Mesothelial cell of epicardium (in vitro differentiated cells): ENCODE measurements around the gene CDK5R2. TPM values are rescaled to one million over a fixed set of nuclear protein-coding genes. Genes with fewer than 3 reads are reported as not detected.

Experiments used
- DNase-seq, 2 experiments: peaks; one replicate each; pipeline ENCODE4 v3.0.0; 2021; ENCODE audit warnings: low spot score in 2 of 2; ENCODE audit not compliant: unreplicated experiment in 2 of 2
- H3K27ac Mint-ChIP-seq: 2 replicates; pipeline ENCODE4 v1.8.0; 2021; ENCODE audit warnings: mixed read lengths
- H3K27me3 Mint-ChIP-seq: 2 replicates; pipeline ENCODE4 v1.8.0; 2021; ENCODE audit warnings: low read depth, mixed read lengths
- H3K36me3 Mint-ChIP-seq: 2 replicates; pipeline ENCODE4 v1.8.0; 2021; ENCODE audit warnings: mixed read lengths
- H3K4me1 Mint-ChIP-seq: 2 replicates; pipeline ENCODE4 v1.8.0; 2021; ENCODE audit warnings: mixed read lengths
- H3K4me3 Mint-ChIP-seq: 2 replicates; pipeline ENCODE4 v1.8.0; 2021; ENCODE audit warnings: mild to moderate bottlenecking, moderate library complexity, mixed read lengths
- H3K9me3 Mint-ChIP-seq: 2 replicates; pipeline ENCODE4 v1.8.0; 2021; ENCODE audit warnings: mixed read lengths
- total RNA-seq: library from RNA; stranded (reverse); gene quantifications from 3 replicates; pipeline ENCODE4 v1.2.1, GENCODE V29; 2021
- TF ChIP-seq, protein P1 (sequence below): fragments of 200-600 bp; sonication (generic); IDR thresholded peaks from one replicate; pipeline ENCODE4 v1.5.0; 2021; ENCODE audit warnings: antibody characterized with exemption; ENCODE audit not compliant: unreplicated experiment

The CDK5R2 gene
- total RNA-seq, 1 donor from 2014 or later: 0.69 TPM

DNA sequence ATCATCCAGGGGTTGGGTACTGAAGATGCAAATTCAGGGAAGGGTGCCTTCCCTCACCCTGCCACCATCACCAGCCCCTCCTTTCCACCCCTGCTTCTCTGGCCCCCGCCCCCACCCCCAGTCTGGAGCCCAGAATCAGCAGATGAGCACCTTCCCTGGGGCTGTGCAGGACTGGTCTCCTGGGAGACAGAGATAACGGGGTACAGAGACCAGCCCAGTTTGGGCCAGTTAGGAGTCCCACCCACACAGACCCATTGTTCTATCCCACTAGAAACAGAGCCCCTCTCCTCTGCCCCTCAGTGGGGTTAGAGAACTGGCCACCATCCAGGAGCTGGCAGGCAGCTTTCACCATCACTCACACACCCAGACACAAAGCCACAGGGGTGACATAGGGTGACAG, 38.3 kb downstream of the CDK5R2 start:
- Mint-ChIP-seq H3K27me3 (peaks cover 94% of the 10 kb centered on the region), H3K4me3 (no peak overlapping the region), H3K36me3 (no peaks in the 10 kb centered on the region), H3K4me1 (peaks cover 16% of the 10 kb centered on the region), H3K27ac (no peak overlapping the region), H3K9me3 (no peaks in the 10 kb centered on the region)
- no peak for DNase-seq
- TF ChIP-seq, protein P1, sequence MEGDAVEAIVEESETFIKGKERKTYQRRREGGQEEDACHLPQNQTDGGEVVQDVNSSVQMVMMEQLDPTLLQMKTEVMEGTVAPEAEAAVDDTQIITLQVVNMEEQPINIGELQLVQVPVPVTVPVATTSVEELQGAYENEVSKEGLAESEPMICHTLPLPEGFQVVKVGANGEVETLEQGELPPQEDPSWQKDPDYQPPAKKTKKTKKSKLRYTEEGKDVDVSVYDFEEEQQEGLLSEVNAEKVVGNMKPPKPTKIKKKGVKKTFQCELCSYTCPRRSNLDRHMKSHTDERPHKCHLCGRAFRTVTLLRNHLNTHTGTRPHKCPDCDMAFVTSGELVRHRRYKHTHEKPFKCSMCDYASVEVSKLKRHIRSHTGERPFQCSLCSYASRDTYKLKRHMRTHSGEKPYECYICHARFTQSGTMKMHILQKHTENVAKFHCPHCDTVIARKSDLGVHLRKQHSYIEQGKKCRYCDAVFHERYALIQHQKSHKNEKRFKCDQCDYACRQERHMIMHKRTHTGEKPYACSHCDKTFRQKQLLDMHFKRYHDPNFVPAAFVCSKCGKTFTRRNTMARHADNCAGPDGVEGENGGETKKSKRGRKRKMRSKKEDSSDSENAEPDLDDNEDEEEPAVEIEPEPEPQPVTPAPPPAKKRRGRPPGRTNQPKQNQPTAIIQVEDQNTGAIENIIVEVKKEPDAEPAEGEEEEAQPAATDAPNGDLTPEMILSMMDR: no peak

DNA sequence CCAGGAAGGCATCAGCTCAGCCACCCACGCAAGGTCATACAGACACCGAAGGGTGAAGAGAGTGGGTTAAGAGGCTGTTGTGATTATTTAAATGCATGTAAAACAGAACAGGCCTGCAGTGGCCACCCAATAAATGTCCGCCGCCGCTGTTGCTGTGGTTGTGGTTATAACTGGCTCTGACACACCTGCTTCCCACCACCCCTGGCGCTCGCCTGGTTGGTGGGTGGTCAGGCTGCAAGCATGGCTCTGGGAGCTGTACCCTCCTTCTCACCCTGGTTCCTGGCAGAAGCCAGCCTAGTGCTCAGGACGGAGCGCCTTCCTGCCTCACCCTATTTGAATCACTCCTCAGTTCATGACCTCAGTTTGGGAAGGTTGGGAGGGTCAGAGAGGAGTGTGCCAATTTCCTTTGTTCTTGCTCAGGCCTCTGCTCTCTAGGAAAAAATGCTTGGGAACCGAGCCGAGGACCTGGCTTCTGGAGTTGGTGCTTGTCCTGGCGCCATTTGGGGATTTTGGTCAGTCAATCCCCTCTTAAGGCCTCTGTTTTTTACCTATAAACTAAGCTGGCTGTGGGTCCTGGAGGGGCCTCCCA, 39.0 kb downstream of the CDK5R2 start:
- no peak overlapping the region for H3K27ac Mint-ChIP-seq
- no peaks in the 10 kb centered on the region for H3K9me3 Mint-ChIP-seq
- peaks cover 96% of the 10 kb centered on the region for H3K27me3 Mint-ChIP-seq
- no peaks in the 10 kb centered on the region for H3K36me3 Mint-ChIP-seq
- H3K4me1 Mint-ChIP-seq: peaks cover 17% of the 10 kb centered on the region
- DNase-seq: no peak
- H3K4me3 Mint-ChIP-seq: no peak overlapping the region
- TF ChIP-seq, protein P1: no peak

DNA sequence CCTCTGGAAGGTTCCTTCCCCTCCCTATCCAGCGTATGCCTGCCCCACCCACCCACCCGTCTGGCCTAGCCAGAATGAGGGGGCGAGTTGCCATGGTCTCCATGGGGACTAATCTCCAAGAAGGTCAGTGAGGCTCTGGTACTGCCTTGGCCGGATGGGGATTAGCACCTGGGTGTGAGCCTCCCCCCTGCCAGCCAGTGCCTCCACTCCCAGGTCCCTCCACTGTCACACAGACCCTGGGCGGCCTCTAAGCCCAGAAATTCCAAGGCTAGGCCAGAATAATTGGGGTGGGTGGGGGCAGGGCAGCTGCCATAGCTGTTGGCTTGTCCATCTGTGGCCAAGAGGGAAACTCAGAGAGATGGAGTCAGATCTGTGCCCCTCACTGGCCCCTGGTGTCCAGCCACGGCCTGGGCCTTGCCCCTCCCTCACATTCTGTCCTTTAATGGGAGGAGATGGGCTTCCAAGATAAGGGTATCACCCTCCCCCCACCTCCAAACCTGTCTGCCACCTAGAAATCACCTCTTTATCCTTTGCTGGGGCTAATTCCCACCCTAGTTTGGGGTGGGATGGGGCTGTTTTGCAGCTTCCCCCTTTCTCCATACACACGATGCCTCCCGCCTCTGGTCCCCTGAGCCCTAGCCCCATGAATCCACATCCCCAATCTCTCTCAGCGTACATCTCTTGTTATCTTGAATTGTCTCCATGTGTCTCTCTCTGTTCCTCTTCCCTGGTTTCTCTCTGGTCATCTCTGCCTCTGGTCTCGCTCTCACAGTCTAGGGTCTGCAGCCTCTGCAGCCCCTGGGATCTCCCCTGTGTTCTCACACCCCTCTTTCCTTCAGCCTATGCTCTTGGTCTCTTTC, 39.8 kb downstream of the CDK5R2 start:
- peaks cover 96% of the 10 kb centered on the region for H3K27me3 Mint-ChIP-seq
- no peaks in the 10 kb centered on the region for H3K9me3 Mint-ChIP-seq
- no peak for DNase-seq
- no peak overlapping the region for H3K27ac Mint-ChIP-seq
- H3K4me3 Mint-ChIP-seq: no peak overlapping the region
- H3K36me3 Mint-ChIP-seq: no peaks in the 10 kb centered on the region
- TF ChIP-seq, protein P1: no peak
- H3K4me1 Mint-ChIP-seq: peaks cover 10% of the 10 kb centered on the region

DNA sequence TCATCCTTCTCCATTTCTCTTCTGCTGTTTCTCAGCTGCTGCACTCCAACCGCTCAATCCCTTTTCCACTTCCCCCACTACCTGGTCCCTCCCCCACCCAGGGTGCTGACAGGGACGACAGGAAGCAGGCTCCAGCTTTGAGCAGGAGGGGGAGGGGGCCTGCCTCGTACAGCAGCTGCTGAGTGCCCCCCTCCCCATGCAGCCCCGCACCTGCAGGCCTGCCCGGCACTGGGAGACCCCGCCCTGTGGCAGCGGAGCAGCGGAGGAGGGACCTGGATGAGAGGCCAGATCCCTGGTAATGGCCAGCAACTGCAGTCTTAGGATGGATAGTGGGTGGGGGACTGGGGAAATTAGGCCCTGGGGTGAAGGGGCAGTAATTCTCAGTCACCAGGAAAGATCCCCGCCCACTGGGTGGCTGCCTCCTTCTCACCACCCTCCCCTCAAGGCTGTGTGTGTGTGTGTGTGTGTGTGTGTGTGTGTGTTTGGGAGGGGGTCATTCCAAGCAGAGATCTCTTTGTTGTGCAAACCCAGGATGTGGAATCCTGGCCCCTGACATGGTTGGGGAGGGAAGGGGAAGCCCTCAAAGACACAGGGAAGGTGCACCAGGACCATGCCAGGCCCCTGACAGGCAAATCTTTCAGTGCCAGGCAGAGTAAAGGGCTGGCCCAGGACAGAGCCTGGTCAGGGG, 40.6 kb downstream of the CDK5R2 start:
- peaks cover 95% of the 10 kb centered on the region for H3K27me3 Mint-ChIP-seq
- no peak for DNase-seq
- H3K4me3 Mint-ChIP-seq: no peak overlapping the region
- no peak overlapping the region for H3K27ac Mint-ChIP-seq
- H3K9me3 Mint-ChIP-seq: no peaks in the 10 kb centered on the region
- H3K4me1 Mint-ChIP-seq: peaks cover 10% of the 10 kb centered on the region
- TF ChIP-seq, protein P1: no peak
- no peaks in the 10 kb centered on the region for H3K36me3 Mint-ChIP-seq

DNA sequence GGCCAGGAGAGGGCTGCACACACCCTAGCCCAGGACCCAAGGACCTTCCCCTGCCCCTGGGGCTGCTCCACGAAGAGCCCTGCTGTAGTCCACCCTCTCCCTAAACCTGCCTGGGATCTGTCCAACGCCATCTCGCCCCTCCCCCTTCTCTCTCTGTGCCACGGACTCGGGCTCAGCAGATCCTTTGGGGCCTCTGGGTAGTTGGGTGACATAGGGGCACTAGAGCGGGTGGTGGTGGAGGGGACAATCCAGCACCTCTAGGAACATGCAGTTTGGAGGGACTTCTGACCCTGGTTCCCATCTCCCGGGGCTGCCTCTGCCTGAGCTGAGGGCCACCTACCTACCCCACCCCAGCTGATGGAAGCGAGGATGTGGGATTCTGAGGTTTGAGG, 41.1 kb downstream of the CDK5R2 start:
- H3K36me3 Mint-ChIP-seq: no peaks in the 10 kb centered on the region
- no peak for DNase-seq
- H3K27ac Mint-ChIP-seq: no peak overlapping the region
- TF ChIP-seq, protein P1: no peak
- H3K9me3 Mint-ChIP-seq: no peaks in the 10 kb centered on the region
- H3K4me1 Mint-ChIP-seq: peaks cover 10% of the 10 kb centered on the region
- H3K4me3 Mint-ChIP-seq: no peak overlapping the region
- peaks cover 95% of the 10 kb centered on the region for H3K27me3 Mint-ChIP-seq
